NCI-H2227 treated with DMSO at 0.1 percent for 48 hours (cell line): ENCODE results near the gene CALD1.

Experiments
- DNase-seq: peaks from one replicate; lab custom pipeline; 2025; lab: John Stamatoyannopoulos, UW

The CALD1 gene

GRCh38 chr7:134828361-134828760 lies 48.9 kb downstream of the CALD1 start:
- no peak for DNase-seq

- no peak for DNase-seq
Measured at GRCh38 chr7:134829380-134829986, 50.0 kb downstream of the CALD1 start.

GRCh38 chr7:134831862-134832261 lies 52.4 kb downstream of the CALD1 start:
- no peak for DNase-seq

- DNase-seq: no peak
Measured at GRCh38 chr7:134832367-134832766, 52.9 kb downstream of the CALD1 start.

- DNase-seq: no peak
Measured at GRCh38 chr7:134834689-134835462, 55.4 kb downstream of the CALD1 start.

- DNase-seq: no peak
Measured at GRCh38 chr7:134835463-134835823, 56.0 kb downstream of the CALD1 start.

GRCh38 chr7:134836447-134836846 lies 57.0 kb downstream of the CALD1 start:
- no peak for DNase-seq

- no peak for DNase-seq
Measured at GRCh38 chr7:134839298-134839697, 59.9 kb downstream of the CALD1 start.

- DNase-seq: no peak
Measured at GRCh38 chr7:134842062-134842461, 62.6 kb downstream of the CALD1 start.

GRCh38 chr7:134842886-134843430 lies 63.5 kb downstream of the CALD1 start:
- DNase-seq: no peak

GRCh38 chr7:134844200-134844599 lies 64.8 kb downstream of the CALD1 start:
- no peak for DNase-seq

- DNase-seq: no peak
Measured at GRCh38 chr7:134845461-134845860, 66.0 kb downstream of the CALD1 start.

GRCh38 chr7:134847851-134848588 lies 68.6 kb downstream of the CALD1 start:
- DNase-seq: no peak

GRCh38 chr7:134850066-134850465 lies 70.6 kb downstream of the CALD1 start:
- no peak for DNase-seq

GRCh38 chr7:134851141-134851540 lies 71.7 kb downstream of the CALD1 start:
- no peak for DNase-seq

- no peak for DNase-seq
Measured at GRCh38 chr7:134852625-134853024, 73.2 kb downstream of the CALD1 start.

- no peak for DNase-seq
Measured at GRCh38 chr7:134854816-134855215, 75.4 kb downstream of the CALD1 start.

GRCh38 chr7:134855442-134855841 lies 76.0 kb downstream of the CALD1 start:
- DNase-seq: no peak

- no peak for DNase-seq
Measured at GRCh38 chr7:134856091-134856490, 76.7 kb downstream of the CALD1 start.

- DNase-seq: no peak
Measured at GRCh38 chr7:134856691-134857090, 77.3 kb downstream of the CALD1 start.

- DNase-seq: no peak
Measured at GRCh38 chr7:134857958-134858357, 78.5 kb downstream of the CALD1 start.

GRCh38 chr7:134859783-134860182 lies 80.3 kb downstream of the CALD1 start:
- DNase-seq: no peak
